ENCODE data around the gene SERPINA5. TPM values are rescaled to one million over a fixed set of nuclear protein-coding genes. Genes with fewer than 3 reads are reported as not detected.

The SERPINA5 gene
- total and polyA plus RNA-seq, 10 of the 15 experiments (the other 5 are each of a cell fraction or from before 2014, with no cell fraction given) = 0.90 TPM; not detected in 9

DNA sequence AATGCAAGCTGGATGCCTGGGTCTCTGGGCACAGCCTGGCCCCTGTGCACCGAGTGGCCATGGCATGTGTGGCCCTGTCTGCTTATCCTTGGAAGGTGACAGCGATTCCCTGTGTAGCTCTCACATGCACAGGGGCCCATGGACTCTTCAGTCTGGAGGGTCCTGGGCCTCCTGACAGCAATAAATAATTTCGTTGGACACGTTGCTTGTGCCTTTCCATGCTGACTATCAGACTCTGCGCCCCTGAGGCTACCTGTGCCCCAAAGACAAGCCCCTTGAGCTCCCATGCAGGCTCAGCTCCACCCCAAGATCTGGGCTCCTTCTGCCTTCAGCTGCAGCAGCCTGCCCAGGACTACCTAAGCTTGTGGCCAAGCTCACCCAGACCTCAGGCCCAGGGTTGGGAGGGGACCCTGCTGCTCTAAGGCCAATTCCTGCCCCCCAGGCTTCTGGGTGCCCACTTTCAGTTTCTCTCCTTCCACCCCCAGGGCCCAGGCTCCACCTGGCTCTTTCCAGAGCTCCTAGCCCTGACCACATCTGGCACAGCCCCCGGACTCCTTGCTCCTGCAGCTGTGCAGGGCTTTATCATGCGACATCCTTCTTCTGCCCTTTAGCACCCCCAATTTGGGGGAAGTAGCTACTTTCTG, 42.8 kb downstream of the SERPINA5 start (continued):
- TF ChIP-seq, protein P1, sequence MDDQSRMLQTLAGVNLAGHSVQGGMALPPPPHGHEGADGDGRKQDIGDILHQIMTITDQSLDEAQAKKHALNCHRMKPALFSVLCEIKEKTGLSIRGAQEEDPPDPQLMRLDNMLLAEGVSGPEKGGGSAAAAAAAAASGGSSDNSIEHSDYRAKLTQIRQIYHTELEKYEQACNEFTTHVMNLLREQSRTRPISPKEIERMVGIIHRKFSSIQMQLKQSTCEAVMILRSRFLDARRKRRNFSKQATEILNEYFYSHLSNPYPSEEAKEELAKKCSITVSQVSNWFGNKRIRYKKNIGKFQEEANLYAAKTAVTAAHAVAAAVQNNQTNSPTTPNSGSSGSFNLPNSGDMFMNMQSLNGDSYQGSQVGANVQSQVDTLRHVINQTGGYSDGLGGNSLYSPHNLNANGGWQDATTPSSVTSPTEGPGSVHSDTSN (IDR thresholded peaks at IDR 0.05; ENCODE audit: insufficient replicate concordance, low read depth, low read length) = no peak
- TF ChIP-seq CBX3 (IDR thresholded peaks at IDR 0.05; ENCODE audit: borderline replicate concordance, low read depth) = no peak
- no peak for TF ChIP-seq MEF2B (IDR thresholded peaks at IDR 0.05; ENCODE audit: partially characterized antibody, poor library complexity, severe bottlenecking)
- TF ChIP-seq, protein P2, sequence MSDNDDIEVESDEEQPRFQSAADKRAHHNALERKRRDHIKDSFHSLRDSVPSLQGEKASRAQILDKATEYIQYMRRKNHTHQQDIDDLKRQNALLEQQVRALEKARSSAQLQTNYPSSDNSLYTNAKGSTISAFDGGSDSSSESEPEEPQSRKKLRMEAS (IDR thresholded peaks at IDR 0.05; ENCODE audit: low read depth, low read length) = no peak
- no peak for TF ChIP-seq NFYB (IDR thresholded peaks at IDR 0.05; ENCODE audit: insufficient read depth, low read depth, low read length)
- TF ChIP-seq RCOR1 (conservative IDR thresholded peaks at IDR 0.05; ENCODE audit: low read depth, low read length) = no peak
- TF ChIP-seq ZNF622 (IDR thresholded peaks at IDR 0.05) = no peak
- TF ChIP-seq, protein P3, sequence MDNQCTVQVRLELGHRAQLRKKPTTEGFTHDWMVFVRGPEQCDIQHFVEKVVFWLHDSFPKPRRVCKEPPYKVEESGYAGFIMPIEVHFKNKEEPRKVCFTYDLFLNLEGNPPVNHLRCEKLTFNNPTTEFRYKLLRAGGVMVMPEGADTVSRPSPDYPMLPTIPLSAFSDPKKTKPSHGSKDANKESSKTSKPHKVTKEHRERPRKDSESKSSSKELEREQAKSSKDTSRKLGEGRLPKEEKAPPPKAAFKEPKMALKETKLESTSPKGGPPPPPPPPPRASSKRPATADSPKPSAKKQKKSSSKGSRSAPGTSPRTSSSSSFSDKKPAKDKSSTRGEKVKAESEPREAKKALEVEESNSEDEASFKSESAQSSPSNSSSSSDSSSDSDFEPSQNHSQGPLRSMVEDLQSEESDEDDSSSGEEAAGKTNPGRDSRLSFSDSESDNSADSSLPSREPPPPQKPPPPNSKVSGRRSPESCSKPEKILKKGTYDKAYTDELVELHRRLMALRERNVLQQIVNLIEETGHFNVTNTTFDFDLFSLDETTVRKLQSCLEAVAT (IDR thresholded peaks at IDR 0.05) = no peak
